ENCODE results near the gene ZBTB3. TPM values are rescaled to one million over a fixed set of nuclear protein-coding genes. Genes with fewer than 3 reads are reported as not detected.

Gene ZBTB3
- total and polyA plus RNA-seq, 3 experiments from 2014 or later, result 3.5 to 11.6 (median 9.4) TPM

GRCh38 chr11:62791501-62792201 lies 37.7 kb upstream of the ZBTB3 start, which contains the start of gene TMEM223:
TSS of gene TMEM223 (minus strand) at chr11:62792006. CDS start at chr11:62791994, 12 bp downstream.
- Histone ChIP-seq H3K4me1 (ENCODE audit: insufficient read depth, low read length) (peaks cover 30% of the 10 kb centered on the region), H3K27ac (ENCODE audit: low read depth, low read length) (peak within 1 kb of the TSS; percentile 84), H3K9me3 (ENCODE audit: low read length) (no peaks in the 10 kb centered on the region), H3K4me3 (ENCODE audit: low read length) (peak within 1 kb of the TSS; percentile 79), H3K27me3 (ENCODE audit: insufficient read depth, low read length, poor library complexity, severe bottlenecking) (no peaks in the 10 kb centered on the region), H3K36me3 (ENCODE audit: insufficient read depth, low read length) (peaks cover 47% of the 10 kb centered on the region)
- DNase-seq, result peak; percentile 83 to 90 (median 88)
- ChIA-PET POLR2A (interaction anchor here (0.5 to 3.7 kb wide), 5 partner anchors 40 to 71 kb away, joined by 3 to 17 read pairs (median 4); partner anchors contain the start of gene STX5), CTCF (interaction anchor here (1.0 to 1.1 kb wide), 2 partner anchors 70 to 72 kb away, joined by 3 read pairs; no protein-coding TSS in a partner anchor)
- Mint-ChIP-seq H3K27ac (peak within 1 kb of the TSS; percentile 72 to 100 (median 96)), H3K36me3 (peaks cover 0 to 79% (median 14%) of the 10 kb centered on the region in 3 donors), H3K27me3 (no peaks in the 10 kb centered on the region), H3K4me3 (peak within 1 kb of the TSS; percentile 85 to 97 (median 90)), H3K9me3 (no peaks in the 10 kb centered on the region), H3K4me1 (peaks cover 37 to 57% (median 56%) of the 10 kb centered on the region in 3 donors)

- DNase-seq, result no peak
Measured at GRCh38 chr11:62789576-62789975, 35.6 kb upstream of the ZBTB3 start.

GRCh38 chr11:62788991-62789390 lies 35.0 kb upstream of the ZBTB3 start:
- Mint-ChIP-seq H3K4me3 (peak overlapping the region; percentile 94 to 97 (median 95)), H3K27ac (peak overlapping the region; percentile 77 to 100 (median 96)), H3K9me3 (no peaks in the 10 kb centered on the region), H3K36me3 (peaks cover 0 to 57% (median 3%) of the 10 kb centered on the region in 3 donors), H3K27me3 (no peaks in the 10 kb centered on the region), H3K4me1 (peaks cover 46 to 62% (median 57%) of the 10 kb centered on the region in 3 donors)
- H3K4me3 ChIP-seq (ENCODE audit: low read length), result no peak overlapping the region
- POLR2A ChIA-PET, result interaction anchor here (0.6 to 5.9 kb wide), 7 partner anchors 19 to 124 kb away, joined by 3 to 88 read pairs (median 7); partner anchors contain the start of genes C11orf98, CSKMT, HNRNPUL2 and SLC3A2
- no peaks in the 10 kb centered on the region for H3K27me3 ChIP-seq (ENCODE audit: insufficient read depth, low read length, poor library complexity, severe bottlenecking)
- H3K27ac ChIP-seq (ENCODE audit: low read depth, low read length), result no peak overlapping the region
- no peaks in the 10 kb centered on the region for H3K9me3 ChIP-seq (ENCODE audit: low read length)
- CTCF ChIA-PET, result interaction anchor here (1.1 to 2.5 kb wide), 3 partner anchors 72 to 93 kb away, joined by 3 to 11 read pairs (median 3); partner anchors contain the start of gene SLC3A2
- peaks cover 36% of the 10 kb centered on the region for H3K4me1 ChIP-seq (ENCODE audit: insufficient read depth, low read length)
- no peak for DNase-seq
- peaks cover 21% of the 10 kb centered on the region for H3K36me3 ChIP-seq (ENCODE audit: insufficient read depth, low read length)

More at GRCh38 chr11:62789576-62789975, 35.6 kb upstream of the ZBTB3 start:
- H3K4me1 Mint-ChIP-seq, result peaks cover 46 to 66% (median 62%) of the 10 kb centered on the region in 3 donors
- ChIA-PET POLR2A (interaction anchor here (0.5 to 5.9 kb wide), 7 partner anchors 8 to 124 kb away, joined by 3 to 88 read pairs (median 4); partner anchors contain the start of genes C11orf98, CSKMT, HNRNPUL2 and SLC3A2), CTCF (interaction anchor here (1.1 to 2.5 kb wide), 4 partner anchors 66 to 92 kb away, joined by 3 to 11 read pairs (median 4); partner anchors contain the start of gene SLC3A2)
- Histone ChIP-seq H3K4me1 (ENCODE audit: insufficient read depth, low read length) (peaks cover 36% of the 10 kb centered on the region), H3K4me3 (ENCODE audit: low read length) (no peak overlapping the region), H3K27ac (ENCODE audit: low read depth, low read length) (no peak overlapping the region), H3K27me3 (ENCODE audit: insufficient read depth, low read length, poor library complexity, severe bottlenecking) (no peaks in the 10 kb centered on the region), H3K36me3 (ENCODE audit: insufficient read depth, low read length) (peaks cover 27% of the 10 kb centered on the region), H3K9me3 (ENCODE audit: low read length) (no peaks in the 10 kb centered on the region)
- H3K4me3 Mint-ChIP-seq, result peak overlapping the region; percentile 94 to 97 (median 95)
- no peaks in the 10 kb centered on the region for H3K9me3 Mint-ChIP-seq
- H3K36me3 Mint-ChIP-seq, result peaks cover 0 to 63% (median 7%) of the 10 kb centered on the region in 3 donors
- peak overlapping the region; percentile 22 to 100 (median 96) for H3K27ac Mint-ChIP-seq
- no peaks in the 10 kb centered on the region for H3K27me3 Mint-ChIP-seq

GRCh38 chr11:62787005-62787759 lies 33.2 kb upstream of the ZBTB3 start, which contains the start of gene TMEM179B:
TSS of gene TMEM179B (plus strand) at chr11:62787402. CDS start at chr11:62787432, 30 bp downstream.
- Histone ChIP-seq H3K4me3 (ENCODE audit: low read length) (peak within 1 kb of the TSS; percentile 98), H3K9me3 (ENCODE audit: low read length) (no peaks in the 10 kb centered on the region), H3K4me1 (ENCODE audit: insufficient read depth, low read length) (peaks cover 30% of the 10 kb centered on the region), H3K27ac (ENCODE audit: low read depth, low read length) (peak within 1 kb of the TSS; percentile 96), H3K27me3 (ENCODE audit: insufficient read depth, low read length, poor library complexity, severe bottlenecking) (no peaks in the 10 kb centered on the region), H3K36me3 (ENCODE audit: insufficient read depth, low read length) (peaks cover 10% of the 10 kb centered on the region)
- peaks cover 0 to 55% (median 7%) of the 10 kb centered on the region in 3 donors for H3K36me3 Mint-ChIP-seq
- POLR2A ChIA-PET, result interaction anchor here (0.6 to 5.9 kb wide), 24 partner anchors 9 to 213 kb away, joined by 3 to 88 read pairs (median 6); partner anchors contain the start of genes B3GAT3, EEF1G, HNRNPUL2 and MTA2
- H3K27ac Mint-ChIP-seq, result peak within 1 kb of the TSS; percentile 95 to 100 (median 96)
- CTCF ChIA-PET, result interaction anchor here (0.6 to 4.9 kb wide), 44 partner anchors 8 to 392 kb away, joined by 3 to 74 read pairs (median 6); partner anchors contain the start of genes BSCL2, GNG3, HNRNPUL2 and NXF1
- DNase-seq, result peak; percentile 97 to 99 (median 97)
- peaks cover 41 to 55% (median 51%) of the 10 kb centered on the region in 3 donors for H3K4me1 Mint-ChIP-seq
- peak within 1 kb of the TSS; percentile 94 to 97 (median 95) for H3K4me3 Mint-ChIP-seq
- H3K27me3 Mint-ChIP-seq, result no peaks in the 10 kb centered on the region
- no peaks in the 10 kb centered on the region for H3K9me3 Mint-ChIP-seq

- H3K27me3 Mint-ChIP-seq, result no peaks in the 10 kb centered on the region
- Histone ChIP-seq H3K4me1 (ENCODE audit: insufficient read depth, low read length) (peaks cover 27% of the 10 kb centered on the region), H3K27me3 (ENCODE audit: insufficient read depth, low read length, poor library complexity, severe bottlenecking) (no peaks in the 10 kb centered on the region), H3K36me3 (ENCODE audit: insufficient read depth, low read length) (peaks cover 8% of the 10 kb centered on the region), H3K9me3 (ENCODE audit: low read length) (no peaks in the 10 kb centered on the region), H3K27ac (ENCODE audit: low read depth, low read length) (peak overlapping the region; percentile 96), H3K4me3 (ENCODE audit: low read length) (peak overlapping the region; percentile 98)
- H3K4me3 Mint-ChIP-seq, result peak overlapping the region; percentile 82 to 97 (median 92)
- H3K9me3 Mint-ChIP-seq, result no peaks in the 10 kb centered on the region
- DNase-seq, result peak; percentile 80 to 88 (median 82)
- ChIA-PET POLR2A (interaction anchor here (0.6 to 5.9 kb wide), 22 partner anchors 10 to 213 kb away, joined by 3 to 88 read pairs (median 8); partner anchors contain the start of genes C11orf98, CSKMT, EEF1G and HNRNPUL2), CTCF (interaction anchor here (0.6 to 4.9 kb wide), 48 partner anchors 9 to 393 kb away, joined by 3 to 74 read pairs (median 6); partner anchors contain the start of genes BSCL2, C11orf98, CSKMT and GNG3)
- H3K4me1 Mint-ChIP-seq, result peaks cover 37 to 50% (median 46%) of the 10 kb centered on the region in 3 donors
- H3K27ac Mint-ChIP-seq, result peak overlapping the region; percentile 90 to 100 (median 94)
- H3K36me3 Mint-ChIP-seq, result peaks cover 0 to 53% (median 7%) of the 10 kb centered on the region in 3 donors
Measured at GRCh38 chr11:62786318-62787004, 32.5 kb upstream of the ZBTB3 start.

GRCh38 chr11:62782753-62783152 lies 28.8 kb upstream of the ZBTB3 start:
- no peak overlapping the region for H3K27ac ChIP-seq (ENCODE audit: low read depth, low read length)
- H3K27me3 ChIP-seq (ENCODE audit: insufficient read depth, low read length, poor library complexity, severe bottlenecking), result no peaks in the 10 kb centered on the region
- POLR2A ChIA-PET, result no interaction called here
- peaks cover 6% of the 10 kb centered on the region for H3K4me1 ChIP-seq (ENCODE audit: insufficient read depth, low read length)
- H3K27ac Mint-ChIP-seq, result peak overlapping the region in 2 of 8 donors; percentile 32 to 65
- H3K36me3 Mint-ChIP-seq, result peaks cover 0 to 39% (median 4%) of the 10 kb centered on the region in 3 donors
- CTCF ChIA-PET, result no interaction called here
- no peak for DNase-seq
- H3K4me3 Mint-ChIP-seq, result peak overlapping the region in 1 of 7 donors; percentile 43
- H3K4me3 ChIP-seq (ENCODE audit: low read length), result no peak overlapping the region
- peaks cover 5% of the 10 kb centered on the region for H3K36me3 ChIP-seq (ENCODE audit: insufficient read depth, low read length)
- H3K27me3 Mint-ChIP-seq, result no peaks in the 10 kb centered on the region
- peaks cover 15 to 19% (median 16%) of the 10 kb centered on the region in 3 donors for H3K4me1 Mint-ChIP-seq
- H3K9me3 ChIP-seq (ENCODE audit: low read length), result no peaks in the 10 kb centered on the region
- H3K9me3 Mint-ChIP-seq, result no peaks in the 10 kb centered on the region

Data from CD8-positive, alpha-beta memory T cell (primary cell).